ENCODE measurements around the gene MSL3B.

MSL3B gene

DNA sequence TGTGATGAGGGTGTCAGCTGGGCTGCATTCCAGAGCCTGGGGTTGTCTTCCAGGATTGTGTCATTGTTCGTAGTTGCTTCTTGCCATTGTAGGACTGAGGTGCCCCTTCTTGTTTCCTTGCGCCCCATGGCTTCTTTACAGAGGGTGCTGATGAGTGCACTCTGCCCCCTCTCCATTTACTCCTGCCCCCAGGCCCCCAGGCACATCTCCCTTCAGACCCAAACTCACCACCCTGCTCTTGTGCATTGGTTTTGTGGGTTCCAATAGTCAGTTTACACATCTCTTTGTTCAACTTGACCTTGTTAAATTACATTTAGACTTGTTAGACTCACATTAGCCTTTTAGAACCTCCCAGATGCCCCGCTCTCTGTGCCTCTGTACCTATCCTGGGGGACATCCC is 47.0 kb downstream of the MSL3B start:
- H3K27me3 ChIP-seq (ENCODE audit: control insufficient read depth in 3 of 3, insufficient read depth in 3 of 3, low read length in 2 of 3), result no peaks in the 10 kb centered on the region
- TF ChIP-seq, protein P1, sequence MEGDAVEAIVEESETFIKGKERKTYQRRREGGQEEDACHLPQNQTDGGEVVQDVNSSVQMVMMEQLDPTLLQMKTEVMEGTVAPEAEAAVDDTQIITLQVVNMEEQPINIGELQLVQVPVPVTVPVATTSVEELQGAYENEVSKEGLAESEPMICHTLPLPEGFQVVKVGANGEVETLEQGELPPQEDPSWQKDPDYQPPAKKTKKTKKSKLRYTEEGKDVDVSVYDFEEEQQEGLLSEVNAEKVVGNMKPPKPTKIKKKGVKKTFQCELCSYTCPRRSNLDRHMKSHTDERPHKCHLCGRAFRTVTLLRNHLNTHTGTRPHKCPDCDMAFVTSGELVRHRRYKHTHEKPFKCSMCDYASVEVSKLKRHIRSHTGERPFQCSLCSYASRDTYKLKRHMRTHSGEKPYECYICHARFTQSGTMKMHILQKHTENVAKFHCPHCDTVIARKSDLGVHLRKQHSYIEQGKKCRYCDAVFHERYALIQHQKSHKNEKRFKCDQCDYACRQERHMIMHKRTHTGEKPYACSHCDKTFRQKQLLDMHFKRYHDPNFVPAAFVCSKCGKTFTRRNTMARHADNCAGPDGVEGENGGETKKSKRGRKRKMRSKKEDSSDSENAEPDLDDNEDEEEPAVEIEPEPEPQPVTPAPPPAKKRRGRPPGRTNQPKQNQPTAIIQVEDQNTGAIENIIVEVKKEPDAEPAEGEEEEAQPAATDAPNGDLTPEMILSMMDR (IDR thresholded peaks at IDR 0.05; ENCODE audit: control extremely low read depth, extremely low read depth), result no peak
- H3K9me3 ChIP-seq (ENCODE audit: control insufficient read depth in 4 of 4, insufficient read depth in 3 of 4, low read length in 3 of 4), result peaks cover 0 to 2% (median 0%) of the 10 kb centered on the region in 4 donors
- H3K36me3 ChIP-seq (ENCODE audit: control insufficient read depth in 4 of 4, insufficient read depth in 4 of 4, low read length in 4 of 4), result no peaks in the 10 kb centered on the region
- DNase-seq (no peak), ATAC-seq (ENCODE audit: insufficient read depth, low FRiP score) (no peak)
- 92 to 98% methylated on average over 3 of the region's 3 CpGs for WGBS, 2 donors
- no peak overlapping the region for H3K4me3 ChIP-seq
- no peak overlapping the region for H3K9ac ChIP-seq (ENCODE audit: insufficient read depth in 1 of 2, low read length in 2 of 2)
- H3K4me1 ChIP-seq (ENCODE audit: control insufficient read depth in 5 of 5, insufficient read depth in 5 of 5, low read length in 5 of 5), result no peaks in the 10 kb centered on the region
- H3K27ac ChIP-seq (ENCODE audit: low read depth in 1 of 2, low read length in 1 of 2), result no peak overlapping the region

DNA sequence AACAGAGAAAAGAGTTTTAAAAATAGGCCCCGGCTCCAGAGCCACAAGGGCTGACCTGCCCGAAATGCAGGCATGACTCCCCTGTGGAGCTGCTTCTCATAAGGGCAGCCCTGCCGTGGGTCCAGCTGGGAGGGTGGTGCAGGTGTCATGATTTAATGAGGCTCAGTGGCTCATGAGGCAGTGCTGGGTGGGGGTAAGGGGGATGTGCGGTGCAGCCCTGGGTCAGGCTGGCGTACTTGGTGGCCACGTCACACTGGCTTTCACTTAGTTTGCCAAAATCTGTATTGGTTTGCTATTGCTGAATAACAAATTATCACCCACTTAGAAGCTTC is 47.4 kb downstream of the MSL3B start:
- H3K4me1 ChIP-seq (ENCODE audit: control insufficient read depth in 5 of 5, insufficient read depth in 5 of 5, low read length in 5 of 5), result no peaks in the 10 kb centered on the region
- H3K36me3 ChIP-seq (ENCODE audit: control insufficient read depth in 4 of 4, insufficient read depth in 4 of 4, low read length in 4 of 4), result no peaks in the 10 kb centered on the region
- DNase-seq, result no peak
- H3K27me3 ChIP-seq (ENCODE audit: control insufficient read depth in 3 of 3, insufficient read depth in 3 of 3, low read length in 2 of 3), result no peaks in the 10 kb centered on the region
- H3K9ac ChIP-seq (ENCODE audit: insufficient read depth in 1 of 2, low read length in 2 of 2), result no peak overlapping the region
- peaks cover 0 to 2% (median 0%) of the 10 kb centered on the region in 4 donors for H3K9me3 ChIP-seq (ENCODE audit: control insufficient read depth in 4 of 4, insufficient read depth in 3 of 4, low read length in 3 of 4)
- ATAC-seq (ENCODE audit: insufficient read depth, low FRiP score), result no peak
- H3K4me3 ChIP-seq, result no peak overlapping the region
- TF ChIP-seq, protein P1 (IDR thresholded peaks at IDR 0.05; ENCODE audit: control extremely low read depth, extremely low read depth), result no peak
- 85 to 90% methylated on average over 6 of the region's 6 CpGs for WGBS, 2 donors
- no peak overlapping the region for H3K27ac ChIP-seq (ENCODE audit: low read depth in 1 of 2, low read length in 1 of 2)

DNA sequence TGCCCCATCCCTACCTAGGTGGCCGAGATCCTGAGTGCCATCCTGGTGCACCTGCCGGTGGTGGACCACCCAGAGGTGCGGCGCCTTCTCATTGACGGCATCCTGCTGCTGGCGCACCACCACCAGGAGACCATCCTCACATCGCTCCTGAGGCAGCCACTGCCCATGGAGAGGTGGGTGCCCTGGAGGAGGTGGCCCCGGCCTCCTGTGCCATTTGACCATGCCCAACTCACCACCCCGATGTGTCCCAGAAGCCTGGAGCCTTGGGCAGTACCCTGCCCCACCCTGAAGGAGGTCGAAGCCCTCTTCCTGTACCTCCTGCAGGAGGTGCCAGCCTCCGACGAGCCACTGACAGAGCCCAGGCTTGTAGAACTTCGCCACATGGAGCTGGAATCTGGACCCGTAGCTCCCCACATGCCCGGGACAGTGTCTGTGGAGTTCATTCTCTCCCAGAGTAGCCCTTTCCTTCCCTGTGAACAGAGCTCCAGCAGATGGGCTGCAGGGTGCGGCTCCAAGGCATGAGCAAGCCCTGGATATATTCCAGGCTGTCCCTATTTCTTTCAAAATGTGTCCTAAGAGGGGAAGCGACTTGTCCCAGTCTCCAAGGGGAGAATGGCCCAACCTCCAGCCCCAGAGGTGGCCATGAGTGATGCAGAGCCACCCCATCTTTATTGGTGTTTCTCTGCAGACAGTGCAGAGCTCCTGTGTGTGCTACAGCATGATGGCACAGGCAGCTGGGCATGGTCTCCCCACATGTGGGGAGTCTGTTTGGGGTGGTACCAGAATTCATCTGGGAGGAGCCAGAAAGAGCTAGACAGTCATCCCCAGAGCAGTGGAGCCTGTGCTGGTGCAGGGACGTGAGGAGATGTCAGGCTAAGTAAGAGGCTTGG is 48.1 kb downstream of the MSL3B start:
- DNase-seq, result no peak
- no peak for ATAC-seq (ENCODE audit: insufficient read depth, low FRiP score)

More for the DNA sequence above, 48.1 kb downstream of the MSL3B start:
- Histone ChIP-seq H3K9ac (ENCODE audit: insufficient read depth in 1 of 2, low read length in 2 of 2) (no peak overlapping the region), H3K4me3 (no peak overlapping the region), H3K27ac (ENCODE audit: low read depth in 1 of 2, low read length in 1 of 2) (no peak overlapping the region), H3K9me3 (ENCODE audit: control insufficient read depth in 4 of 4, insufficient read depth in 3 of 4, low read length in 3 of 4) (peaks cover 0 to 2% (median 0%) of the 10 kb centered on the region in 4 donors), H3K27me3 (ENCODE audit: control insufficient read depth in 3 of 3, insufficient read depth in 3 of 3, low read length in 2 of 3) (no peaks in the 10 kb centered on the region), H3K4me1 (ENCODE audit: control insufficient read depth in 5 of 5, insufficient read depth in 5 of 5, low read length in 5 of 5) (no peaks in the 10 kb centered on the region), H3K36me3 (ENCODE audit: control insufficient read depth in 4 of 4, insufficient read depth in 4 of 4, low read length in 4 of 4) (no peaks in the 10 kb centered on the region)
- TF ChIP-seq, protein P1 (IDR thresholded peaks at IDR 0.05; ENCODE audit: control extremely low read depth, extremely low read depth), result no peak
- WGBS, 2 donors, result 86 to 90% methylated on average over 18 of the region's 18 CpGs
